HepG2 (cell line): Measurements from ENCODE around the gene MRI1. TPM values are rescaled to one million over a fixed set of nuclear protein-coding genes. Genes with fewer than 3 reads are reported as not detected.

Source experiments
- ADNP ChIP-seq: sonication (generic); formaldehyde crosslinking; IDR thresholded peaks from 2 replicates; pipeline ENCODE4 v1.4.0; 2020; ENCODE audit warnings: missing genetic modification reagents
- ARID5B ChIP-seq: IDR thresholded peaks from 2 replicates; pipeline ENCODE4 v1.4.0; 2020; ENCODE audit warnings: mild to moderate bottlenecking, missing genetic modification reagents
- CBX2 ChIP-seq, 2 experiments: fragments of 200-600 bp in 1 of 2; sonication (generic); formaldehyde crosslinking in 1 of 2; IDR thresholded peaks; 2 replicates each; pipeline versions ENCODE4 v1.7.0 to v1.8.1; 2018 to 2022; ENCODE audit warnings: low read depth in 2 of 2, low read length in 1 of 2, mild to moderate bottlenecking in 1 of 2, missing genetic modification reagents in 1 of 2
- GATAD1 ChIP-seq: IDR thresholded peaks from 2 replicates; pipeline ENCODE4 v1.6.1; 2016; ENCODE audit warnings: missing genetic modification reagents, missing compliant biosample characterization
- GATAD2A ChIP-seq: IDR thresholded peaks from 2 replicates; pipeline ENCODE4 v1.6.1; 2016
- MEIS2 ChIP-seq: sonication (generic); formaldehyde crosslinking; IDR thresholded peaks from 2 replicates; pipeline ENCODE4 v1.9.0; 2021; ENCODE audit warnings: mild to moderate bottlenecking, missing genetic modification reagents
- MIER3 ChIP-seq: IDR thresholded peaks from 2 replicates; pipeline ENCODE4 v1.6.1; 2016; ENCODE audit warnings: missing compliant biosample characterization, borderline replicate concordance
- RARA ChIP-seq: IDR thresholded peaks from 2 replicates; pipeline ENCODE4 v1.6.1; 2016; ENCODE audit warnings: missing genetic modification reagents, missing compliant biosample characterization
- THAP9 ChIP-seq: sonication (generic); formaldehyde crosslinking; IDR thresholded peaks from 2 replicates; pipeline ENCODE4; 2020; ENCODE audit warnings: missing genetic modification reagents, mild to moderate bottlenecking, borderline replicate concordance
- YY1 ChIP-seq: IDR thresholded peaks from 2 replicates; pipeline ENCODE4 v1.6.1; 2011; ENCODE audit warnings: low read length, low read depth, moderate library complexity, mild to moderate bottlenecking; ENCODE audit not compliant: insufficient read depth, insufficient replicate concordance
- ZNF430 ChIP-seq: sonication (generic); formaldehyde crosslinking; IDR thresholded peaks from 2 replicates; pipeline ENCODE4 v1.9.0; 2021; ENCODE audit warnings: mild to moderate bottlenecking, missing genetic modification reagents
- polyA plus RNA-seq, 8 experiments: library from polyadenylated mRNA; depleted of rRNA in 3 of 8; stranded (reverse) in 7 of 8; unstranded in 1 of 8; fragments of >200 nt; fragmentation: Illumina TruSeq in 4 of 8; extraction: Trizol in 4 of 8; gene quantifications; 2 replicates each; pipeline versions ENCODE4 v1.2.1 to v1.2.3, GENCODE V29; 2011 to 2016; ENCODE audit warnings: low read depth in 4 of 8, missing spikeins in 1 of 8, mixed read lengths in 1 of 8; ENCODE audit not compliant: insufficient read depth in 1 of 8
- total RNA-seq, 5 experiments: library from RNA; depleted of rRNA; stranded (reverse); fragments of >200 nt; fragmentation: Illumina TruSeq; extraction: Trizol; gene quantifications; 2 replicates each; pipeline ENCODE4 v1.2.3, GENCODE V29; 2016; ENCODE audit warnings: low read depth in 1 of 5
- TF ChIP-seq, protein P1 (sequence below): sonication (generic); formaldehyde crosslinking; IDR thresholded peaks from 2 replicates; pipeline ENCODE4 v1.4.0; 2020; ENCODE audit warnings: missing genetic modification reagents
- TF ChIP-seq, protein P2 (sequence below): sonication (generic); formaldehyde crosslinking; IDR thresholded peaks from 2 replicates; pipeline ENCODE4 v1.4.0; 2020; ENCODE audit warnings: missing genetic modification reagents

Gene MRI1
- total and polyA plus RNA-seq, 2 of the 13 experiments (the other 11 are each of a cell fraction or from before 2014, with no cell fraction given): 20.1 to 20.6 TPM

DNA sequence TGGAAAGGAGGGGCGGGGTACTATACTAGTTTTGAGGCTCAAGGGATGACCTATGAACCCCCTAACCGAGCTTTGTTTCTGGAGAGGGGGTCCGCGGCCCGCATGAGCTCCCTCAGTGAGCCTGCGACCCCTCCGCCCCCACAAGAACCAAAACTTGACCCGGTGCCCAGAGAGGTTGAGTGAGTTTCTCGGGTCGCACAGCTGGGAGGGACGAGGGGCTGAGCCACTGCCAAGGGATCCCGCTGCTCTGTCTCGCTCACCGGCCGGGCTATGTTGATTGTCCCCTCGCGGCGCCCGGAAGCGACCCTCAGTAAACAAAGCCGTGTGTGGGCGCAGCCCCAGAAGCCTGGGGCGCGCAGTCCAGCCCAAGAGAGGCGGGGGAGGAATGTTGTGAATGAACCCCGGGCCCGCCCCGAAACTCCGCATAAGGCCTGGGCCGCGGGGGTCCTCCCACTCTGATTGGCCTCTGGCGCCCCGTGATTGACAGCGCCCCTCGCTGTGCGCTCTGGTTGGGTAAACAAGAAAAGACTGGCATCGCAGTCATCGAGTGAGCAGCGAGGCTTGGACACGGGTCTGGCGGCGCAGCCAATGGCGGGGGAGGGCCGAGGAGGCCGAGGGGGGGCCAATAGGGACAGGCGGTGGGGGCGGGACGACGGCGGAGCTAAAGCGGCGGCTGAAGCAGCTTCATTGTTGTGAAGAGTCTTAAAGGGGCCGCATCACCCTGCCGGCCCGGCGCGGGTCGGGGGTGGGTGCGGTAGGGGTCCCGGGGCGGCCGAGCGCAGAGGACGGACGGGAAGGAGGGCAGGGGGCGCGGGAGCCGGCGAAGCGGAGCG lies 30.7 kb downstream of the MRI1 start, which contains the start of gene ZSWIM4 (continued):
- TF ChIP-seq, protein P1, sequence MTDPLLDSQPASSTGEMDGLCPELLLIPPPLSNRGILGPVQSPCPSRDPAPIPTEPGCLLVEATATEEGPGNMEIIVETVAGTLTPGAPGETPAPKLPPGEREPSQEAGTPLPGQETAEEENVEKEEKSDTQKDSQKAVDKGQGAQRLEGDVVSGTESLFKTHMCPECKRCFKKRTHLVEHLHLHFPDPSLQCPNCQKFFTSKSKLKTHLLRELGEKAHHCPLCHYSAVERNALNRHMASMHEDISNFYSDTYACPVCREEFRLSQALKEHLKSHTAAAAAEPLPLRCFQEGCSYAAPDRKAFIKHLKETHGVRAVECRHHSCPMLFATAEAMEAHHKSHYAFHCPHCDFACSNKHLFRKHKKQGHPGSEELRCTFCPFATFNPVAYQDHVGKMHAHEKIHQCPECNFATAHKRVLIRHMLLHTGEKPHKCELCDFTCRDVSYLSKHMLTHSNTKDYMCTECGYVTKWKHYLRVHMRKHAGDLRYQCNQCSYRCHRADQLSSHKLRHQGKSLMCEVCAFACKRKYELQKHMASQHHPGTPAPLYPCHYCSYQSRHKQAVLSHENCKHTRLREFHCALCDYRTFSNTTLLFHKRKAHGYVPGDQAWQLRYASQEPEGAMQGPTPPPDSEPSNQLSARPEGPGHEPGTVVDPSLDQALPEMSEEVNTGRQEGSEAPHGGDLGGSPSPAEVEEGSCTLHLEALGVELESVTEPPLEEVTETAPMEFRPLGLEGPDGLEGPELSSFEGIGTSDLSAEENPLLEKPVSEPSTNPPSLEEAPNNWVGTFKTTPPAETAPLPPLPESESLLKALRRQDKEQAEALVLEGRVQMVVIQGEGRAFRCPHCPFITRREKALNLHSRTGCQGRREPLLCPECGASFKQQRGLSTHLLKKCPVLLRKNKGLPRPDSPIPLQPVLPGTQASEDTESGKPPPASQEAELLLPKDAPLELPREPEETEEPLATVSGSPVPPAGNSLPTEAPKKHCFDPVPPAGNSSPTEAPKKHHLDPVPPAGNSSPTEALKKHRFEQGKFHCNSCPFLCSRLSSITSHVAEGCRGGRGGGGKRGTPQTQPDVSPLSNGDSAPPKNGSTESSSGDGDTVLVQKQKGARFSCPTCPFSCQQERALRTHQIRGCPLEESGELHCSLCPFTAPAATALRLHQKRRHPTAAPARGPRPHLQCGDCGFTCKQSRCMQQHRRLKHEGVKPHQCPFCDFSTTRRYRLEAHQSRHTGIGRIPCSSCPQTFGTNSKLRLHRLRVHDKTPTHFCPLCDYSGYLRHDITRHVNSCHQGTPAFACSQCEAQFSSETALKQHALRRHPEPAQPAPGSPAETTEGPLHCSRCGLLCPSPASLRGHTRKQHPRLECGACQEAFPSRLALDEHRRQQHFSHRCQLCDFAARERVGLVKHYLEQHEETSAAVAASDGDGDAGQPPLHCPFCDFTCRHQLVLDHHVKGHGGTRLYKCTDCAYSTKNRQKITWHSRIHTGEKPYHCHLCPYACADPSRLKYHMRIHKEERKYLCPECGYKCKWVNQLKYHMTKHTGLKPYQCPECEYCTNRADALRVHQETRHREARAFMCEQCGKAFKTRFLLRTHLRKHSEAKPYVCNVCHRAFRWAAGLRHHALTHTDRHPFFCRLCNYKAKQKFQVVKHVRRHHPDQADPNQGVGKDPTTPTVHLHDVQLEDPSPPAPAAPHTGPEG: 0 out of 2 replicates have a peak, but pooled peaks have one; percentile 40
- no peak; the same call in 1 of the 2 replicates for TF ChIP-seq THAP9 (CRISPR knock-in tag)
- no peak for TF ChIP-seq MIER3 (CRISPR knock-in tag)
- no peak for TF ChIP-seq ARID5B (CRISPR knock-in tag)
- peak; percentile 96 for TF ChIP-seq MEIS2 (CRISPR knock-in tag)
- peak; percentile 88 for TF ChIP-seq ADNP (CRISPR knock-in tag)
- TF ChIP-seq GATAD2A (CRISPR knock-in tag): peak; percentile 53
- TF ChIP-seq GATAD1: no peak
- peak; percentile 16 for TF ChIP-seq YY1
- no peak for TF ChIP-seq RARA (CRISPR knock-in tag)
- TF ChIP-seq, protein P2, sequence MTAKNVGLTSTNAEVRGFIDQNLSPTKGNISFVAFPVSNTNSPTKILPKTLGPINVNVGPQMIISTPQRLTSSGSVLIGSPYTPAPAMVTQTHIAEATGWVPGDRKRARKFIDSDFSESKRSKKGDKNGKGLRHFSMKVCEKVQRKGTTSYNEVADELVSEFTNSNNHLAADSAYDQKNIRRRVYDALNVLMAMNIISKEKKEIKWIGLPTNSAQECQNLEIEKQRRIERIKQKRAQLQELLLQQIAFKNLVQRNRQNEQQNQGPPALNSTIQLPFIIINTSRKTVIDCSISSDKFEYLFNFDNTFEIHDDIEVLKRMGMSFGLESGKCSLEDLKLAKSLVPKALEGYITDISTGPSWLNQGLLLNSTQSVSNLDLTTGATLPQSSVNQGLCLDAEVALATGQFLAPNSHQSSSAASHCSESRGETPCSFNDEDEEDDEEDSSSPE (CRISPR knock-in tag): peak; percentile 44; the same call in 1 of the 2 replicates
- no peak for TF ChIP-seq CBX2 (IDR thresholded peaks at IDR 0.05; ENCODE audit: low read depth, low read length)
- TF ChIP-seq CBX2 (CRISPR knock-in tag; IDR thresholded peaks at IDR 0.05; ENCODE audit: low read depth): 0 out of 2 replicates have a peak, but pooled peaks have one; percentile 25
- no peak for TF ChIP-seq ZNF430 (CRISPR knock-in tag)
